Hematopoietic multipotent progenitor cell treated with erythropoietin and hydrocortisone succinate and interleukin-3 and kit ligand, for 17 days (in vitro differentiated cells): ENCODE measurements around the gene CNTN4.

Source experiments
- DNase-seq: peaks from one replicate; pipeline ENCODE4 v3.0.0-alpha.2; 2015; ENCODE audit warnings: low spot score

CNTN4 gene

GRCh38 chr3:2266606-2267005 is 167.9 kb downstream of the CNTN4 start:
- no peak for DNase-seq

GRCh38 chr3:2268779-2269178 is 170.1 kb downstream of the CNTN4 start:
- DNase-seq: no peak

GRCh38 chr3:2274526-2274925 is 175.9 kb downstream of the CNTN4 start:
- no peak for DNase-seq

DNA sequence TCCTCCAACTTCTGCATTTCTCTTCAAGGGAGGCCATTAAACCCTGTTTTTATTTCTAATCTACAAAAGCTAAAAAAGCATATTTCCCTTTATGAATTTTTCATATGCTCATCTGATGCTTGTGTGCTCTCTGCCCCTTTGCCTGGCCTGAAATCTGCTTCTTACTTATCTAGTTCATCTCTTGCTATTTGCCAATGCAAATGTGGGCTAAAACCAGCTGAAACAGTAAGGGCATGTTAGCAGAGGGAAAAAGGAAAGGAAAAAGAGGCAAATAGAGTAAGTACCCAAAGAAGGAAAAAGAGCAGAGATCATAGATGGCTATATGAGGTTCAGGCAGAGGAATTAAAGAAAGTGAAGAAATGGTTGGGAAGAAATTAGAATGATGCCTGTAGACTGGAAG is 185.2 kb downstream of the CNTN4 start:
- DNase-seq: no peak

GRCh38 chr3:2300938-2301337 is 202.3 kb downstream of the CNTN4 start:
- no peak for DNase-seq

GRCh38 chr3:2301361-2301760 is 202.7 kb downstream of the CNTN4 start:
- DNase-seq: no peak

DNA sequence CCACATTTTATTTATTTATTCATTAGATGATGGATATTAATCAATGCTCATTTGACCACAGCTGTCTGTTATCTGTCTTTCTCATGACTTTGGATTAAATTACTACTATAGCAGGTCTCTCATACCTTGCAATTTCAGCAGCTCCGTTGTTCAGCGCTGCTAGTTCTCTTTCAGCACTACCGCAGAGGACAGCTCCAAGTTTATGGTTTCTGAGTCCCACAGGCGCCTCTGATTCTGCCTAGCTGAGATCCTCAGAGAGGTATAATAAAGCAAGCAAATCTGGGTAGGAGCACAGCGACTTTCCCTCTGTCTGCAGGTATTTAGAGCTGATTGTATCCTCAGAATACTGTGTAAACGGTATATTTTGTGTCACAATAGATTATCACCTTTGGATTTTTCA is 204.9 kb downstream of the CNTN4 start:
- no peak for DNase-seq

GRCh38 chr3:2311022-2311421 is 212.4 kb downstream of the CNTN4 start:
- DNase-seq: no peak

- DNase-seq: no peak
Observed at GRCh38 chr3:2317521-2317920, 218.9 kb downstream of the CNTN4 start.

- DNase-seq: no peak
Observed at GRCh38 chr3:2334921-2335320, 236.3 kb downstream of the CNTN4 start.

GRCh38 chr3:2343031-2343682 is 244.5 kb downstream of the CNTN4 start:
- DNase-seq: no peak

DNA sequence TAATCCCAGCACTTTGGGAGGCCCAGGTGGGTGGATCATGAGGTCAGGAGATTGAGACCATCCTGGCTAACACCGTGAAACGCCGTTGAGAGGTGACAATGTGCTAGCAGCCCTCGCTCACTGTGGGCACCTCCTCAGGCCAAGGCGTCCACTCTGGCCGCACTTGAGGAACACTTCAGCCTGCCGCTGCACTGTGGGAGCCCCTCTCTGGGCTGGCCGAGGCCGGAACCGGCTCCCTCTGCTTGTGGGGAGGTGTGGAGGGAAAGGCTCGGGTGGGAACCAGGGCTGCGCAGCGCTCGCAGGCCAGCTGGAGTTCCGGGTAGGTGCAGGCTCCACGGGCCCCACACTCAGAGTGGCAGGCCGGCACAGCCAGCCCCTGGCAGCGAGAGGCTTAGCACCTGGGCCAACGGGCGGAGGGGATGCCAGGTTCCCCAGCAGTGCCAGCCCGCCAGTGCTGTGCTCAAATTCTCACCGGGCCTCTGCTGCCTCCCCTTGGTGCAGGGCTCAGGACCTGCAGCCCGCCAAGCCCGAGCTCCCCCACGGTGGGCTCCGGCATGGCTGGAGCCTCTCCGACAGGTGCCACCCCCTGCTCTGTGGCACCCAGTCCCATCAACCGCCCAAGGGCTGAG is 253.6 kb downstream of the CNTN4 start:
- no peak for DNase-seq

- DNase-seq: no peak
Observed at GRCh38 chr3:2354702-2355101, 256.0 kb downstream of the CNTN4 start.

GRCh38 chr3:2356298-2356950 is 257.8 kb downstream of the CNTN4 start:
- DNase-seq: no peak

DNA sequence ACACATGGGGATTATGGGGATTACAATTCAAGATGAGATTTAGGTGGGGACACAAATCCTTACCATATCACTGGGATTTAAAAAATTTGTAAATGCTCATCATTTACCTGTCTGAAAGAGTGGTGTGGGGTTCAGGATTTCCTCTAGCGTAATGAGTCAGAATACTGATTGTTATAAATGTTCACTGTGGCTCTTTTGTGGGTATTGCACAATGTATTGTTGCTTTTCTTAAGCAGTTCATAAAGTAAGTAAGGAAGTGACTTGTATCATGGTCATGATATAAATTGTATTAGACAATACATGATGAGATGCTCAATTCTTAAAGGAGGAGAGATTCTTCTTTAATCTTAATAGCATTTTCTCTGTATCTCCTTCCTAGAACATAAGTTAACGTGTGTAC is 262.1 kb downstream of the CNTN4 start:
- DNase-seq: no peak

- no peak for DNase-seq
Observed at GRCh38 chr3:2362122-2362521, 263.5 kb downstream of the CNTN4 start.

GRCh38 chr3:2363854-2364253 is 265.2 kb downstream of the CNTN4 start:
- no peak for DNase-seq

DNA sequence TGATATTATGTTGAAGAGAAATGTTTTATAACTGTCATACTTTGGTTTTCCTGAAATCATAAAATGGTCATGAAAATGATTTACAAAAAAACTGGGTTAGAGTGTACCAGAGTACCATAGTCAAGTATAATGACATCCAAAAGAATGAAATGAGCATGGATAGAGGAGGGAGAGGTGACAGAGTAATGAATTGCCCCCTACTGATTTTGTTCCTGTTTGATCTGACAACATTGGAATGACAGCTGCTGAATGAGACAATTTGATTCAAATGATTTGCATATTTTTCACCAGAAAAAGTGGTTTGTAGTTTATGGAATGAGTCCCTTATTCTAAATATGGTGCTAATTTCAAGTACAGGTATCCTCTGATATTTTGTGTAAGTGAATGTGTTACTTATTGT is 271.7 kb downstream of the CNTN4 start:
- no peak for DNase-seq

- no peak for DNase-seq
Observed at GRCh38 chr3:2372306-2372705, 273.6 kb downstream of the CNTN4 start.

GRCh38 chr3:2375376-2375775 is 276.7 kb downstream of the CNTN4 start:
- no peak for DNase-seq

DNA sequence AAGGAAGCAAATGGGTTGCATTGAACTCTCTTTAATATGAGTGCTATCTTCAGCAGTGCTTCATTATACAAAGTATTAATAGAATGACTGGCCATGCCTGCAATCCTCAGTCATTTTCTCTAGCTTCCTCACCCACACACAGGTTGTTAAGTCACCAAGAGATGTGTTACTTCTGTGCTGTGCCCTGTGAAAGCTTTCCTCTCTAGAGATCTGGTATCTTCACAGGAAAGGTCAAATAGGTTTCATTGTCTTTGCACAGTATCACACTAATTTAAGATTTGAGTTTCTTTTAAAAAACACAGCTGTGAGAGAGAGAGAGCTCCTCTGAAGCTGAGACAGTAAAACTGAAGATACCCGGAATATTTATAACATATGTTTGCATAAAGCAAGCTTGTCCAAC is 278.6 kb downstream of the CNTN4 start:
- DNase-seq: no peak

GRCh38 chr3:2390926-2391532 is 292.4 kb downstream of the CNTN4 start:
- no peak for DNase-seq

GRCh38 chr3:2391896-2392295 is 293.2 kb downstream of the CNTN4 start:
- no peak for DNase-seq
